GM13977 (cell line): ENCODE results near the gene TYROBP.

ENCODE experiments used
- DNase-seq: peaks from one replicate; pipeline ENCODE4 v3.0.0; 2012; ENCODE audit warnings: low spot score
- CTCF ChIP-seq: IDR thresholded peaks from 2 replicates; pipeline ENCODE4 v1.5.1; 2012; ENCODE audit warnings: mild to moderate bottlenecking, control low read depth; ENCODE audit not compliant: insufficient read depth; ENCODE audit errors: extremely low read depth, missing control alignments
- in situ Hi-C: fragments of 300-500 bp; cut with MboI; formaldehyde crosslinking; loops from one replicate; pipeline ENCODE4 v1.12.0; 2022; ENCODE audit warnings: low sequenced_read_pairs, low pct_unique_long_range_greater_than_20kb, mixed read lengths, inconsistent platforms; ENCODE audit not compliant: unreplicated experiment

TYROBP gene

GRCh38 chr19:35937345-35938281, 29.5 kb upstream of the TYROBP start:
- in situ Hi-C loops = no loop called here
- TF ChIP-seq CTCF = no peak
- DNase-seq = peak; percentile 36

GRCh38 chr19:35936738-35937268, 28.7 kb upstream of the TYROBP start:
- peak; percentile 25 for DNase-seq
- in situ Hi-C loops = no loop called here
- no peak for TF ChIP-seq CTCF

- DNase-seq = peak; percentile 89
- TF ChIP-seq CTCF = no peak
- in situ Hi-C loops = no loop called here
Measured at GRCh38 chr19:35935911-35936737, 28.0 kb upstream of the TYROBP start, which contains the start of gene LRFN3. Gene LRFN3 (plus strand): TSS chr19:35936374. CDS start chr19:35939426, 3,052 bp downstream.

- no peak for DNase-seq
Measured at GRCh38 chr19:35932291-35932936, 24.3 kb upstream of the TYROBP start.

GRCh38 chr19:35931874-35932202, 23.7 kb upstream of the TYROBP start:
- DNase-seq = no peak
- in situ Hi-C loops = loop anchor here (5.0 kb wide), 1 partner anchor 45 kb away; no protein-coding TSS in a partner anchor
- TF ChIP-seq CTCF = peak; percentile 9

More at GRCh38 chr19:35932291-35932936, 24.3 kb upstream of the TYROBP start:
- no peak for TF ChIP-seq CTCF
- in situ Hi-C loops = loop anchor here (5.0 kb wide), 1 partner anchor 45 kb away; no protein-coding TSS in a partner anchor

GRCh38 chr19:35931161-35931873, 23.2 kb upstream of the TYROBP start:
- in situ Hi-C loops = loop anchor here (5.0 kb wide), 1 partner anchor 44 kb away; no protein-coding TSS in a partner anchor
- peak; percentile 98 for TF ChIP-seq CTCF
- DNase-seq = peak; percentile 99
